CD1c-positive myeloid dendritic cell (primary cell): ENCODE results near the gene CD52.
"Not testable (repeated sequence)": the region's sequence is repeated elsewhere in the genome, so short reads cannot be mapped to it uniquely, and the experiment has no call there.

Experiments used
- DNase-seq: peaks from one replicate; pipeline ENCODE4 v3.0.0-alpha.2; 2016; ENCODE audit errors: extremely low spot score

Gene CD52

GRCh38 chr1:26300578-26301275 is 17.0 kb upstream of the CD52 start:
- no peak for DNase-seq

DNA sequence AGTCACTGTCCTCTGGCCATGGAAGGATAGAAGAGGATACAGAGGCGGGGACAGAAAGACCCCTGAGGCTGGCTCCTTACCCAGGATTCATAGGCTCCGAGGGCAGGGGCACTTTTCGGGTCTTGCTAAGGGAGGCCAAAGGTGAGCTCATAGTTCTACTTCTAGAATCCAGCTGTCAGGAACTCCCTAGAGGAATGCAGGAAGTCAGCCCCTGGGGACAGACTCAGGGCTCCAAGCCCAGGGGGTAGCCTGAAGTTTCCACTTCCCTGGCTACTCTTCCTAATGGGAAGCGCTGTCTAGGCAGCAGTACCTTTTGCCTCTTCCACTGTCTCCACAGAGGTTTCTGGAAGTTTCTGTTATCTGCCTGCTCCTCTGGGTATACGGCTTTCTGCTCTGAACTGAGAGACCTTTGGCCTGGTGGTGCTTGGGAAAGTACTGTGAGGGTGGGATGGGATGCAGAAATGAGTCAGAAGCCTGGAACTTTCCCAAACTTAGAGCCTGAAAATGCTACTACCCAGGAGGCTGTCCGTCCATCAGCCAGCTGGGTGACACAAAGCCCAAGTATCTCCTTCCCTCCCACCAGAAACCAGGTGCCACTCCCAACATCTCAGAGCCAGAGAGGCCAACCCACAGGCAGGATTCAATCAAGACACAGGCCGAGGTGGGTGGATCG is 14.9 kb upstream of the CD52 start:
- no peak for DNase-seq

DNA sequence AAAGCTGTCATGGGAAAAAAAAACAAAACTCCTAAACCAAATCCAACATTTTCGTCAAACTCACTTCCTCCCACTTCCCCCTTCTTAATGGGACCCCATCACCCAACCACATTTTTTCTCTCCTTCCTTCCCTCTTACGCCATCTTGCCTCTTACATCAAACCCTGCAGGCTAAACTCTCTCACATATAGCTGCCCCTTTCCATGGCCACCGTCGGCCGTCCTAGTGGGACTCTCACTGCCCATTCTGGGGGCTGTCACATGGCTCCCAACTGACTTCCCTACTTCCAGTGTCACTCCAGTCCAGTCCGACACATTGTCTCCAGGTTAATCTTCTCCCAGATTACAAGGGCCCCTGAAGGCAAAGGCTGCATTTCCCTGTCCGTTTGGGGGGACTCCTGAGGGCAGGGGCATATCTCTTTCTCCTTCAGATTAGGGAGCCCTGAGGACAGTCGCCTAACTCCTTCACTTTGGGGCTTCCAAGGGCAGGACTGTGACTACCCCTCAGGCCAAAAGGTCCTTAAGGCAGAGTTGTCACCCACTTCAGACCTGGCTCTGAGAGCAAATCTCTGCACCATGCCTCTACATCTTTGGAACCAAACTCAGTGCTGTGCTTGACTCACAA is 12.0 kb upstream of the CD52 start:
- DNase-seq = peak; percentile 37

DNA sequence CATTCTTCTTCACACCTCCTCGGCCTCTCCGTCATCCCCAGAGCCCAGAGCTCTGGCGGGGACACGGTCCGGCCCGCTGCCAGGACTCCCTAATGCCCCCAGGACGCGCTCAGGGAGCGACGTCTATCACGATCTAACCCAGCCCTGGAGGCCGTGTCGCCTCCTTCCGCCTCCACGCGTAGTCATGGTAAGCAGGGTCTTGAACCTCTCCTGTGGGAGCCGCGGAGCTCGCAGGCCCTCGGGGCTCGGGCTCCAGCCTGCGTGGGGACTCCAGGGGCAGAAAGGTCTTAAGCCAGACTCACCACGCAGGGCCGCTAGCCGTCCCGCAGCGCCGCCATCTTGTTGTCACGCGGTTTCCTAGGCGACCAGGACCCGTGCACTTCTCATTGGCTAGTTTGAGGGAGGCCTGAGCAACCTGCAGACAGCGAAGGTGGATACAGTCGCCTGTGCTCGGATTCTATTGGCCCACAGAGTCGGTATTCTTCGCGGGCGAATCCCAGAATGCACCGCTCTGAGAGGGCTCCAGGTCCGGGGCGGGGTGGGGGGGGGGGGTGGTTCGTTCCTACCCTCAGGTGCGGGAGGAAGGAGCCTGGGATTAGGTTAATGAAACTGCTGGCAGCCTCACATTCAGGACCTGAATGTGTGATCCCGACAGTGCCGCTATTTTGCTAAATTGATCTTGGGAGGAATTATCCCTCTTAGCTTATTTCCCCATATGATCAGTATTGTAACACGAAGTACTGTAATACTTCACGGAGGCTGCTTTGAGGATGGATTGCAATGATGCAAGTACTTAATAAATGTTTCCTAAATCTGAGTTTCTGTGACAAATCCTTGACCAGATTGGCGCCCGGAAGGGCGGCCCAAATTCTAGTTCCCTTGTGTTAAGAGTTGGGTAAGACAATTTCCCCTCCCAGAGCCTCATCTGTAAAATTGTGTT is 11.2 kb upstream of the CD52 start, which contains the start of gene UBXN11:
Gene UBXN11 (minus strand): TSS at position 347 of the 940 bp plus-strand sequence. CDS start 3,753 bp downstream, outside the sequence.
- peak; percentile 93 for DNase-seq

DNA sequence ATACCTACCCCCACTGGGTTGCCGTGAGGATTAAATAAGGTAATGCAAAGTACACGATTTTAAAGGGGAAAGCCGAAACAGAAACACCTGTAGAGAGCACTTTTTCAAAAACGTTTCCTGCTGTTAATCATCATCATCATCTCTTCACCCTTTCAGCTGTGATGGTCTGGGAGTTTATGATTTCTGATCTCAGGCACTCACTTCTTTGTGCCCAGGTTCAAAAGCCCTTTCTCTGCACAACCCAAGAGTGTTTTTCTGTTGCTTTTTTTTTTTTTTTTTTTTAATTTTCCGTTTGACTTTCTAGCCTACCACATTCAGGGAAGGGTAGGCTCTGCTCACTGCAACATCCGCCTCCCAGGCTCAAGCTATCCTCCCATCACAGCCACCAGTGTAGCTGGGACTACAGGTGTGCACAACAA is 10.4 kb upstream of the CD52 start:
- no peak for DNase-seq

GRCh38 chr1:26307966-26308899 is 9.5 kb upstream of the CD52 start:
- DNase-seq = peak; percentile 44

DNA sequence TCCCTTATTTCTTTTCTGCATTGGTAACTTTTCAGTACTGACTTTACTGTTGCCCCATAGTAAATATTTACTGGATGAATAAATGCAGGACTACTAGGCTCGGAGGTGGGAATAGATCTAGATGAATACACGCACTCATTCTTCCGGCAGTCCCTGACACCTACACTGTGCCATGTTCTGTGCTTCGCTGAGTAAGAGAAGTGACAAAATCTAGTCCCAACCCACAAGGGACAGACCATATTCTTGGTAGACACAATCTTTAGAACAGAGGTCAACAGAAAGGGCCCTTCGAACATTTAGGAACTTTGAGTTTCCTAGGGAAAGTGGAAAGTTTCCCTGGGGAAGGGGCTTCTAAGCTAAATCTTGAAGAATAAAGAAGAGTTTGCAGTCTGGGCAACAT is 3.3 kb upstream of the CD52 start:
- DNase-seq = peak; percentile 39

- peak; percentile 8 for DNase-seq
Observed at GRCh38 chr1:26315874-26316850, 1.6 kb upstream of the CD52 start.

DNA sequence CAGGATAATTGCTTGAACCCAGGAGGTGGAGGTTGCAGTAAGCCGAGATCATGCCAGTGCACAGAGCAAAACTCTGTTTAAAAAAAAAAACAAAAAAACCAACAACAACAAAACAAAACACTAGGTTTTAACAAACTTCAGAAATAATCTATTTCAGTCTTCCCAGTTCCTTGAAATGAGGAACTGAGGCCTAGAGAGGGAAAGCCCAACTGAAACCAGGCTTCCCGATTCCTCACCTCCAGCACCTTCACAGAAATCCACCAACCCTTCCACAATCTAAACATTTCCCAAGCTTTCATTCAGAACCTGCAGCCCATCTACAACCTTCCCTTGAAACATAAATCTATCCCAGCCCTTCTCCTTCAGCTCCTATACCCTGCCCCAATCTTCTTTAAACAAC is 612 bp upstream of the CD52 start:
- DNase-seq = peak; percentile 63

DNA sequence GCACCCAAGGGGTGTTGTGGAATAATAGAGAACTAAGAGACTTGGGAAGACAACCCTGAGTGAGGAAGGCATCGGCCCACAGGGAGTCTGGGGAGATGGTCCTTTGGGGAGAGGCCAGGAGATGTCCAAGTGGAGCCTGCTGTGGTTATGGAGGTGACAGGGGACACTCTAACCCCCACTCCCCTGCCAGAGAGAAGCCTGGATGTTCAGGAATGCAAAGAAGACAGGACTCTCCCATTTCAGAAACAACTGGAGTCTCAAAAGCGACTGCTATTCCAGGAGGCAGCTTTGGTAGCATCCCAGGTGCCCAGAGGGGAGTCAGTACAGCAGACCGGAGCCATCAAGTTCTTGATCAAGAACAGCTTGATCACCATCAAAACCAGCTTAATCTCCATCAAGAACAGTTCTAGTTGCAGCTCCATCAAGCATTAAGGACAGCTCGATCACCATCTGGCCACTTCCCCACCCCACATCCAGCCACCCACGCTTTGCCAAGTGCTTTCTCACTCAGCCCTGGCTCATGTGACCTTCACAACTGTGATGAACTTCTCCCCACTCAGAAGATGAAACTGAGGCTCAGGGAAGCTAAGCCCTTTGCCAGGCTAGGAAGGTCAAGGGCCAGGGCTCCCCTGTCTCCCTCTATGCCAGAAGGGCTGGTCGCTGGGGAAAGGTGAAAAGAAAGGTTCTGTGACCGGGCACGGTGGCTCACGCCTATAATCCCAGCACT is 743 bp downstream of the CD52 start:
- peak; percentile 92 for DNase-seq

- DNase-seq = no peak
Observed at GRCh38 chr1:26320896-26321295, 3.1 kb downstream of the CD52 start.

- peak; percentile 94 for DNase-seq
Observed at GRCh38 chr1:26321315-26322041, 3.7 kb downstream of the CD52 start.

DNA sequence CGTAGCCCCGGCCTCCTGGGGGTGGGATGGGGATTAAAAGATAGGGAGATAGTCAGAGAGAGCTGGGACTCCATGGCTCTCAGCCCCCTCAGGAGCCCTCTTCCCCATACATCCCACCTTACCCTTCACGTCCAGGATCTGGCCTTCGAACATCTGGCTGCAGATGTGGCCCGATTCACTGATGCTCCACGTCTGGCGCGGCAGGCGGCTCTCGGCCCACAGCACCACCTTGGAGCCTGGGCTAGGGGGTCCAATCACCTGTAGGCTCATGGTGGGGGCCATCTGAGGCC is 4.2 kb downstream of the CD52 start:
- no peak for DNase-seq

GRCh38 chr1:26323382-26323781 is 5.6 kb downstream of the CD52 start:
- DNase-seq = no peak

DNA sequence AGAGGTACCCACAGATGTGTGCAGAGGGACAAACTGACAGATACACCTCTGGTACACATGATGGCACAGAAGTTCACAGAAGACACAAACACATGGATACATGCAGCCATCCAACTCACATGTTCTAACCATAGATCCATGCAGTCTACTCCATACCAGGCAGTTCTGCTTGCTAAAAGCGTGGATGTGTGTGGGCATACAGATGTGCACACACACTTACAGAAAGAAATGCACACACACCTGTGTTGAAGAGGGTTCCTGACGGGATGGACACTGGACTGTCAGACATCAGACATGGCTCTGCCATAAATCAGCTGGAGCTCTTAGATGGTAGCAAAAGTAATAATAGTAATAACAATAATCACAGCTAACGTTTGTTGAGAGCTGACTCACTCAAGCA is 6.8 kb downstream of the CD52 start:
- no peak for DNase-seq

DNA sequence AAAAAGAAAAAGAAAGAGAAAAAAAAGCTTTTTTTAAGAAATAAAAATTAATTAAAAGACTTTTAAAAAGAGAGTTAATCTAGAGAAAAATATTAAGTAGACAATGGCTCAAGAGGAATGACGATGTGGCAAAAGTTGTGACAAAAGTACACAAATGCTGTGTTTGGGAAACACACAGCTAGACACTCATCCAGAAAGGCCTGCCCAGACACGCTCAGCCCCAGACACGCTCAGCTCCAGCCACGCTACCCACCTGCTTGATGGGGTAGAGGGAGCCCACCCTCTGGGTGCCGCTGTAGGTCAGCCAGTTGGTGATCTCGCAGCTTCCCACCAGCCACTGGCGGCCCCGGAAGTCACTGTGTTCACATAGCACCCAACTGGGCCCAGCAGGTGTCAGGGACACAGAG is 10.2 kb downstream of the CD52 start:
- no peak for DNase-seq

DNA sequence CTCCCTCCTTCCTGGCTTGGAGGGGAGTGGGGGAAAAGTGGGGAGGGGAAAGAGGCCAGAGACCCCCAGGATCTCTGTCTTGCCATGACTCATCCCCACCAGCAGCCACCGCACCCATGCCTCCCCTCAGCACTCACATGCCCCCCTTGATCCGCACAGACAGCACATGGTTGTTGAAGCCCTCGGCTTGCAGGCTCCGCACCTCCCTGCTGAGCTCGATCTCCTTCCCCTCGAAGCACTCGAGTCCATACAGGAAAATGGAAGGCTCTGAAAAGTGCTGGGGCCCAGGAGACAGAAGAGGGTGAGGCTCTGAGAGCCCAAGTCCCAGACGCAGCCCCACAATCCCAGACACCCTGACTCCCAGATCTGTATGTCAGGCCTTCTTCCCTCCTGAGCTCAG is 10.8 kb downstream of the CD52 start:
- DNase-seq = no peak

DNA sequence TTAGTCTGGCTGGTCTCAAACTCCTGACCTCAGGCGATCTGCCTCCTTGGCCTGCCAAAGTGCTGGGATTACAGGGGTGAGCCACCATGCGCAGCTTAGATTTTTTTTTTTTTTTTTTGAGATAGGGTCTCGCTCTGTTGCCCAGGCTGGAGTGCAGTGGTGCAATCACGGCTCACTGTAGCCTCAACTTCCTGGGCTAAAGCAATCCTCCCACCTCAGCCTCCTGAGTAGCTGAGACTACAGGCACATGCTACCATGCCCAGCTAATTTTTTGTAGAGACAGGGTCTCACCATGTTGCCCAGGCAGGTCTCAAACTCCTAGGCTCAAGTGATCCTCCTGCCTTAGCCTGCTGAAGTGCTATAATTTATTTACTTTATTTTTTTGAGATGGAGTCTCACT is 11.6 kb downstream of the CD52 start:
- not testable (repeated sequence) for DNase-seq
